ENCODE measurements around the gene CD96.
"Not testable (repeated sequence)": the region's sequence is repeated elsewhere in the genome, so short reads cannot be mapped to it uniquely, and the experiment has no call there.

CD96 gene

GRCh38 chr3:111616417-111617105 is 74.6 kb downstream of the CD96 start:
- no peak for DNase-seq (ENCODE audit: extremely low spot score, insufficient read length, low read depth)
- peak; percentile 88 for FAIRE-seq

- DNase-seq (ENCODE audit: extremely low spot score, insufficient read length, low read depth) (no peak), FAIRE-seq (no peak)
Measured at GRCh38 chr3:111617406-111617805, 75.4 kb downstream of the CD96 start.

GRCh38 chr3:111617912-111618601 is 76.1 kb downstream of the CD96 start:
- DNase-seq (ENCODE audit: extremely low spot score, insufficient read length, low read depth) (no peak), FAIRE-seq (no peak)

- FAIRE-seq (no peak), DNase-seq (ENCODE audit: extremely low spot score, insufficient read length, low read depth) (no peak)
Measured at GRCh38 chr3:111618945-111619344, 76.9 kb downstream of the CD96 start.

GRCh38 chr3:111619833-111620232 is 77.8 kb downstream of the CD96 start:
- FAIRE-seq: no peak
- no peak for DNase-seq (ENCODE audit: extremely low spot score, insufficient read length, low read depth)

- no peak for DNase-seq (ENCODE audit: extremely low spot score, insufficient read length, low read depth)
- no peak for FAIRE-seq
Measured at GRCh38 chr3:111621535-111621934, 79.5 kb downstream of the CD96 start.

GRCh38 chr3:111627092-111627491 is 85.1 kb downstream of the CD96 start:
- FAIRE-seq (no peak), DNase-seq (ENCODE audit: extremely low spot score, insufficient read length, low read depth) (no peak)

- DNase-seq (ENCODE audit: extremely low spot score, insufficient read length, low read depth); FAIRE-seq: not testable (repeated sequence)
Measured at GRCh38 chr3:111629018-111629417, 87.0 kb downstream of the CD96 start.

- FAIRE-seq; DNase-seq (ENCODE audit: extremely low spot score, insufficient read length, low read depth): not testable (repeated sequence)
Measured at GRCh38 chr3:111630638-111631037, 88.6 kb downstream of the CD96 start.

- no peak for DNase-seq (ENCODE audit: extremely low spot score, insufficient read length, low read depth)
- no peak for FAIRE-seq
Measured at GRCh38 chr3:111635403-111635802, 93.4 kb downstream of the CD96 start.

- DNase-seq (ENCODE audit: extremely low spot score, insufficient read length, low read depth) (no peak), FAIRE-seq (no peak)
Measured at GRCh38 chr3:111636366-111636885, 94.4 kb downstream of the CD96 start.

- no peak for DNase-seq (ENCODE audit: extremely low spot score, insufficient read length, low read depth)
Measured at GRCh38 chr3:111639316-111639715, 97.3 kb downstream of the CD96 start.

GRCh38 chr3:111648991-111649579 is 107.1 kb downstream of the CD96 start:
- FAIRE-seq (no peak), DNase-seq (ENCODE audit: extremely low spot score, insufficient read length, low read depth) (no peak)

More at GRCh38 chr3:111639316-111639715, 97.3 kb downstream of the CD96 start:
- FAIRE-seq: no peak

- DNase-seq (ENCODE audit: extremely low spot score, insufficient read length, low read depth) (no peak), FAIRE-seq (peak; percentile 35)
Measured at GRCh38 chr3:111650378-111651275, 108.6 kb downstream of the CD96 start.

GRCh38 chr3:111652492-111653180 is 110.6 kb downstream of the CD96 start:
- DNase-seq (ENCODE audit: extremely low spot score, insufficient read length, low read depth): no peak
- FAIRE-seq: peak; percentile 67

- FAIRE-seq: peak; percentile 63
- DNase-seq (ENCODE audit: extremely low spot score, insufficient read length, low read depth): no peak
Measured at GRCh38 chr3:111653766-111654165, 111.8 kb downstream of the CD96 start.

GRCh38 chr3:111662012-111662411 is 120.0 kb downstream of the CD96 start:
- no peak for FAIRE-seq
- DNase-seq (ENCODE audit: extremely low spot score, insufficient read length, low read depth): no peak

- no peak for DNase-seq (ENCODE audit: extremely low spot score, insufficient read length, low read depth)
- no peak for FAIRE-seq
Measured at GRCh38 chr3:111662907-111663306, 120.9 kb downstream of the CD96 start.

- FAIRE-seq: no peak
Measured at GRCh38 chr3:111666041-111666735, 124.2 kb downstream of the CD96 start.

More at GRCh38 chr3:111666041-111666735, 124.2 kb downstream of the CD96 start:
- no peak for DNase-seq (ENCODE audit: extremely low spot score, insufficient read length, low read depth)
